Fibroblast of upper back skin (primary cell): Measurements from ENCODE around the gene G2E3.
"Not testable (repeated sequence)": the region's sequence is repeated elsewhere in the genome, so short reads cannot be mapped to it uniquely, and the experiment has no call there.

Experiments
- DNase-seq: peaks from one replicate; pipeline ENCODE4 v3.0.0-alpha.2; 2013

Gene G2E3

GRCh38 chr14:30558675-30559555 lies at the start of gene G2E3:
Gene G2E3 (plus strand): TSS chr14:30559158. CDS start chr14:30581080, 21,922 bp downstream.
- DNase-seq: peak; percentile 85

- DNase-seq: no peak
These were observed 41.2 kb upstream of the G2E3 start for GRCh38 chr14:30517737-30518136.

GRCh38 chr14:30518867-30519560 lies 39.9 kb upstream of the G2E3 start:
- DNase-seq: no peak

GRCh38 chr14:30519961-30520360 lies 39.0 kb upstream of the G2E3 start:
- no peak for DNase-seq

- DNase-seq: no peak
These were observed 38.4 kb upstream of the G2E3 start for GRCh38 chr14:30520536-30520935.

- DNase-seq: peak; percentile 40
These were observed 36.8 kb upstream of the G2E3 start for GRCh38 chr14:30521899-30522736.

- peak; percentile 17 for DNase-seq
These were observed 33.1 kb upstream of the G2E3 start for GRCh38 chr14:30525833-30526232.

GRCh38 chr14:30527196-30527595 lies 31.8 kb upstream of the G2E3 start:
- DNase-seq: no peak

GRCh38 chr14:30528119-30528518 lies 30.8 kb upstream of the G2E3 start:
- no peak for DNase-seq

GRCh38 chr14:30528778-30529642 lies 29.9 kb upstream of the G2E3 start:
- no peak for DNase-seq

GRCh38 chr14:30532264-30532663 lies 26.7 kb upstream of the G2E3 start:
- DNase-seq: no peak

- no peak for DNase-seq
These were observed 25.8 kb upstream of the G2E3 start for GRCh38 chr14:30533126-30533525.

GRCh38 chr14:30541318-30541717 lies 17.6 kb upstream of the G2E3 start:
- no peak for DNase-seq

GRCh38 chr14:30546735-30547134 lies 12.2 kb upstream of the G2E3 start:
- DNase-seq: not testable (repeated sequence)

- no peak for DNase-seq
These were observed 11.4 kb upstream of the G2E3 start for GRCh38 chr14:30547388-30548048.

- DNase-seq: peak; percentile 54
These were observed 8.6 kb upstream of the G2E3 start for GRCh38 chr14:30550335-30550734.

- no peak for DNase-seq
These were observed 7.5 kb upstream of the G2E3 start for GRCh38 chr14:30551460-30551859.

GRCh38 chr14:30553311-30553989 lies 5.5 kb upstream of the G2E3 start:
- peak; percentile 73 for DNase-seq

- no peak for DNase-seq
These were observed 640 bp upstream of the G2E3 start for GRCh38 chr14:30558362-30558674.

- peak; percentile 61 for DNase-seq
These were observed 707 bp downstream of the G2E3 start for GRCh38 chr14:30559638-30560091.

- no peak for DNase-seq
These were observed 1.6 kb downstream of the G2E3 start for GRCh38 chr14:30560581-30560980.
